ENCODE results near the gene PPP1R3E. TPM values are rescaled to one million over a fixed set of nuclear protein-coding genes. Genes with fewer than 3 reads are reported as not detected.

PPP1R3E gene
- total and polyA plus RNA-seq, 2 of the 13 experiments (the other 11 are each of a cell fraction or from before 2014, with no cell fraction given), result 16.5 to 26.5 TPM

DNA sequence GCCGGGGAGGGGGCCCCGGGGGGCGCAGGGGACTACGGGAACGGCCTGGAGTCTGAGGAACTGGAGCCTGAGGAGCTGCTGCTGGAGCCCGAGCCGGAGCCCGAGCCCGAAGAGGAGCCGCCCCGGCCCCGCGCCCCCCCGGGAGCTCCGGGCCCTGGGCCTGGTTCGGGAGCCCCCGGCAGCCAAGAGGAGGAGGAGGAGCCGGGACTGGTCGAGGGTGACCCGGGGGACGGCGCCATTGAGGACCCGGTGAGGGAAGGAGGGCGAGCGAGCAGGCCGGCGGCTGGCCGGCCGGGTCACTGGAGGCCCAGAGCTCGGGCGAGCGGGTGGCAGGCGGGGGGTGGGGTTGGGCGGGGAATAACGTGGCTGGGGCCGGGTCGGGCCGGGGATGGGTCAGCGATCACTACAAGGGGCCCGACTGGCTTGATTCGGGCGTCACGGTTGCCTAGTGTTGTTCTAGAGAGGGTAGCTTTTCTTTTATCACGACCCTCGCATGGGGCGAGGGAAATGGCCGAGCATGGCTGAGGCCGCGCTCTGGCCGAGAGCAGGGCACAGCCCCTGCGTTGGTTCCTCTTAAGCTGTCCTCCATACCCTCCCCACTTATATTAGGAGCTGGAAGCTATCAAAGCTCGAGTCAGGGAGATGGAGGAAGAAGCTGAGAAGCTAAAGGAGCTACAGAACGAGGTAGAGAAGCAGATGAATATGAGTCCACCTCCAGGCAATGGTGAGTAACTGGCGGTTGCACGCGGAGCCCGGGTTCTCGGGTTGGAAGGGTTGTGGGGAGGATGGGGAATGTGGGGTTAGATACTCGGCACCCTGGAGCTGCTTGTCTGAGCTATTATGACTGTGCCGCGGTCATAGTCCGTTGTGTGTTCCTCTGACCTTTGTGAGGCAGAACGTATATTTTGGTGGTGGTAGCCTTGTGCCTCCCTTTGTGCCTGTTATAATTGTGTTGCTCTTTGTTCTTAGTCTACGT is 19.2 kb upstream of the PPP1R3E start (continued):
- no peak; the same call in 1 of the 2 replicates for TF ChIP-seq ARHGAP35 (CRISPR knock-in tag; IDR thresholded peaks at IDR 0.05; ENCODE audit: borderline replicate concordance)
- TF ChIP-seq YEATS4 (CRISPR knock-in tag; IDR thresholded peaks at IDR 0.05; ENCODE audit: borderline replicate concordance), result peak; percentile 74
- TF ChIP-seq STAG1 (CRISPR knock-in tag; IDR thresholded peaks at IDR 0.05), result 0 out of 2 replicates have a peak, but pooled peaks have one; percentile 7
- TF ChIP-seq, protein P1, sequence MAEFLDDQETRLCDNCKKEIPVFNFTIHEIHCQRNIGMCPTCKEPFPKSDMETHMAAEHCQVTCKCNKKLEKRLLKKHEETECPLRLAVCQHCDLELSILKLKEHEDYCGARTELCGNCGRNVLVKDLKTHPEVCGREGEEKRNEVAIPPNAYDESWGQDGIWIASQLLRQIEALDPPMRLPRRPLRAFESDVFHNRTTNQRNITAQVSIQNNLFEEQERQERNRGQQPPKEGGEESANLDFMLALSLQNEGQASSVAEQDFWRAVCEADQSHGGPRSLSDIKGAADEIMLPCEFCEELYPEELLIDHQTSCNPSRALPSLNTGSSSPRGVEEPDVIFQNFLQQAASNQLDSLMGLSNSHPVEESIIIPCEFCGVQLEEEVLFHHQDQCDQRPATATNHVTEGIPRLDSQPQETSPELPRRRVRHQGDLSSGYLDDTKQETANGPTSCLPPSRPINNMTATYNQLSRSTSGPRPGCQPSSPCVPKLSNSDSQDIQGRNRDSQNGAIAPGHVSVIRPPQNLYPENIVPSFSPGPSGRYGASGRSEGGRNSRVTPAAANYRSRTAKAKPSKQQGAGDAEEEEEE (CRISPR knock-in tag; IDR thresholded peaks at IDR 0.05; ENCODE audit: borderline replicate concordance), result no peak

DNA sequence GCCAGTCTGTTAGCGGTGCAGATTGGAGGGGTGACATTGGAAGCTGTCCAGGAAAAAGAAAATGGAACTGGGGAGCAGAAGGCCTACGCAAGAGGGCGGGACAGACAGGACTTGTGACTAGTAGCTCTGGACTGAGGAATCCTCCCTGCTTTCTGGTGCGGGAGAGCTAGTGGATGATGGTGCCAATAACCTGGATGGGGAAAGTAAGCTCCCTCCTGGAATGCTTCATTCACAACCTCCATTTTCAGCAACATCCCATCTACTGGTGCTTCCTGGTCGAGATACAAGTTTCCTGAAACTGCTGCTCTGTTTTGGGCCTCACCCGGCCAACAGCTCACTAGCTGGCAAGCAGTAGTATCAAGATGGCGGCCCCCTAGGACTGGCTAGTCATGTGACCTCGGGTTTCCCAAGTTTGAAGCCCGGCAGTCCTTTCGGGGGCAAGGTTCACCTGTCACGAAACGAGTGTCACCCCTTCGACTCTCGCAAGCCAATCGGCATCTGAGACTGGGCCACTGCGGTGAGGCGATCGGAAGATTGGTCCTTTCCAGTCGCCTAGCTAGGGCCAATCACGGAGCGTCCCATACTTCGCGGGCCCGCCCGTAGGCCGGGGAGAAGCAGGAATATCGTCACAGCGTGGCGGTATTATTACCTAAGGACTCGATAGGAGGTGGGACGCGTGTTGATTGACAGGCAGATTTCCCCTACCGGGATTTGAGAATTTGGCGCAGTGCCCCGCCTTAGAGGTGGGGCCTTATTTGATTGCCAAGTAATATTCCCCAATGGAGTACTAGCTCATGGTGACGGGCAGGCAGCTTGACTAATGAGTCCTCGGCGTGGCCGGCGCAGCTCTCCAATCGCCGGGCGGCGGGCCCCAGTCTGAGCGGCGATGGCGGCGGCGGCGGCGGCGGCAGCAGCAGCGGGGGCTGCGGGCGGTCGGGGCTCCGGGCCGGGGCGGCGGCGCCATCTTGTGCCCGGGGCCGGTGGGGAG is 18.2 kb upstream of the PPP1R3E start, which contains the start of gene PABPN1:
TSS of gene PABPN1 (plus strand) at position 874 of the 988 bp plus-strand sequence. CDS start at position 887, 13 bp downstream.
- H3K79me2 ChIP-seq (ENCODE audit: insufficient read depth, low read length), result peaks cover 23% of the 10 kb centered on the region
- in situ Hi-C loops (cut with HindIII; ENCODE audit: extremely low pct_ligation_motif_present, low pct_unique_long_range_greater_than_20kb) (loop anchor here (5.0 to 25.0 kb wide), 2 partner anchors 236 to 816 kb away; partner anchors contain the start of genes EMC9, FITM1, PSME1 and PSME2), intact Hi-C loops (cut with micrococcal nuclease; ENCODE audit: unreplicated experiment) (loop anchor here (1.0 kb wide), 4 partner anchors 15 to 148 kb away; partner anchors contain the start of genes BCL2L2, HOMEZ and NGDN)
- peaks cover 18 to 36% of the 10 kb centered on the region in 2 experiments for H3K36me3 ChIP-seq (replicated peaks in 1 of 2; ENCODE audit: control insufficient read depth in 1 of 2, insufficient read depth in 2 of 2, low read length in 2 of 2)
- DNase-seq (ENCODE audit: low spot score) (peak; percentile 100), ATAC-seq (peak; percentile 94), FAIRE-seq (peak; percentile 96)
- peak within 1 kb of the TSS; percentile 96 for H3K4me2 ChIP-seq (ENCODE audit: low read depth, low read length)
- H3K27ac ChIP-seq (ENCODE audit: extremely low read length, insufficient read depth, low read length), result peak within 1 kb of the TSS; percentile 95
- H3K9ac ChIP-seq (ENCODE audit: insufficient read depth, low read depth, low read length), result peak within 1 kb of the TSS; percentile 99
- H2AFZ ChIP-seq (ENCODE audit: low read length), result peak within 1 kb of the TSS; percentile 7
- H3K4me1 ChIP-seq (ENCODE audit: insufficient read depth, low read length), result peaks cover 36% of the 10 kb centered on the region
- peaks cover 0 to 6% of the 10 kb centered on the region in 2 experiments; a peak in 2 of 5 replicates for H3K27me3 ChIP-seq (ENCODE audit: control insufficient read depth in 1 of 2, insufficient read depth in 2 of 2, low read length in 2 of 2)
- H3K9me3 ChIP-seq (ENCODE audit: low read length), result no peaks in the 10 kb centered on the region
- H4K20me1 ChIP-seq (ENCODE audit: insufficient read depth, low read length), result peaks cover 11% of the 10 kb centered on the region; the same call in 1 of the 2 replicates
- 7% methylated on average over 58 of the region's 63 CpGs for WGBS (ENCODE audit: low lambda C conversion rate)
- ChIA-PET CTCF (ENCODE audit: low intra/inter-chr PET ratio, low total read pairs) (interaction anchor here (0.6 to 1.9 kb wide), 4 partner anchors 15 to 56 kb away, joined by 3 to 7 read pairs (median 4); partner anchors contain the start of gene BCL2L2), POLR2A (interaction anchor here (0.6 to 13.2 kb wide), 88 partner anchors 9 to 1121 kb away, joined by 3 to 1053 read pairs (median 5); partner anchors contain the start of genes ACIN1, AJUBA, AP1G2 and BCL2L2)
- peak within 1 kb of the TSS; percentile 79 to 99 (median 98) for H3K4me3 ChIP-seq (replicated peaks in 1 of 3; ENCODE audit: insufficient read depth in 1 of 3, low read depth in 2 of 3, low read length in 3 of 3)
- BruUV-seq (replicated peaks), result no TSS peak
- TF ChIP-seq ATF7 (IDR thresholded peaks at IDR 0.05), result peak; percentile 43; the same call in 1 of the 2 replicates
- peak; percentile 89; the same call in 1 of the 2 replicates for TF ChIP-seq ATF7 (CRISPR knock-in tag; IDR thresholded peaks at IDR 0.05)
- TF ChIP-seq ZFP41 (CRISPR knock-in tag; IDR thresholded peaks at IDR 0.05; ENCODE audit: borderline replicate concordance), result peak; percentile 95
- TF ChIP-seq NFKBIZ (CRISPR knock-in tag; IDR thresholded peaks at IDR 0.05), result peak; percentile 85; the same call in 1 of the 2 replicates
- TF ChIP-seq ZSCAN20 (CRISPR knock-in tag; IDR thresholded peaks at IDR 0.05; ENCODE audit: borderline replicate concordance), result peak; percentile 49; the same call in 1 of the 2 replicates
- peak; percentile 90 for TF ChIP-seq ZNF317 (CRISPR knock-in tag; IDR thresholded peaks at IDR 0.05)
- no peak; the same call in 1 of the 2 replicates for TF ChIP-seq ZNF3 (CRISPR knock-in tag; IDR thresholded peaks at IDR 0.05)
- no peak for TF ChIP-seq TGIF2 (CRISPR knock-in tag; IDR thresholded peaks at IDR 0.05)
- no peak for TF ChIP-seq PCBP1 (IDR thresholded peaks at IDR 0.05; ENCODE audit: borderline replicate concordance, low read depth, low read length)
- TF ChIP-seq GABPB1 (CRISPR knock-in tag; IDR thresholded peaks at IDR 0.05), result peak; percentile 92
- no peak for TF ChIP-seq HMGA1 (CRISPR knock-in tag; conservative IDR thresholded peaks at IDR 0.05)
- TF ChIP-seq ZNF446 (CRISPR knock-in tag; IDR thresholded peaks at IDR 0.05), result peak; percentile 76; the same call in 1 of the 2 replicates
- TF ChIP-seq ZNF10 (CRISPR knock-in tag; IDR thresholded peaks at IDR 0.05; ENCODE audit: borderline replicate concordance, low read depth), result 0 out of 2 replicates have a peak, but pooled peaks have one; percentile 73
- peak; percentile 98 for TF ChIP-seq ZMAT3 (CRISPR knock-in tag; conservative IDR thresholded peaks at IDR 0.05)
